Smooth muscle cell (in vitro differentiated cells): ENCODE measurements around the gene TMEM120B. TPM values are rescaled to one million over a fixed set of nuclear protein-coding genes. Genes with fewer than 3 reads are reported as not detected.
"Not testable (repeated sequence)": the region's sequence is repeated elsewhere in the genome, so short reads cannot be mapped to it uniquely, and the experiment has no call there.

Experiments used
- DNase-seq: peaks from one replicate; lab custom pipeline; 2025; ENCODE audit not compliant: unreplicated experiment; lab: John Stamatoyannopoulos, UW
- H2AFZ ChIP-seq: fragments of 200-600 bp; sonication (generic); 2 replicates; pipeline ENCODE4 v1.6.0; 2016; ENCODE audit warnings: antibody characterized with exemption, low read depth, mild to moderate bottlenecking
- H3F3A ChIP-seq: fragments of 200-600 bp; sonication (generic); 2 replicates; pipeline ENCODE4 v1.6.0; 2017; ENCODE audit warnings: antibody characterized with exemption, low read depth
- H3K27ac ChIP-seq: fragments of 200-600 bp; sonication (generic); 2 replicates; pipeline ENCODE4 v1.5.1; 2016; ENCODE audit warnings: low read depth, mild to moderate bottlenecking
- H3K27me3 ChIP-seq: fragments of 200-600 bp; sonication (generic); 2 replicates; pipeline ENCODE4 v1.6.1; 2016; ENCODE audit warnings: low read depth, mild to moderate bottlenecking
- H3K36me3 ChIP-seq: fragments of 200-600 bp; sonication (generic); 2 replicates; pipeline ENCODE4 v1.5.1; 2016; ENCODE audit warnings: low read depth
- H3K4me1 ChIP-seq: fragments of 200-600 bp; sonication (generic); 2 replicates; pipeline ENCODE4 v1.5.1; 2016; ENCODE audit warnings: low read depth
- H3K4me2 ChIP-seq: fragments of 200-600 bp; sonication (generic); 2 replicates; pipeline ENCODE4 v1.6.0; 2016; ENCODE audit warnings: mild to moderate bottlenecking
- H3K4me3 ChIP-seq: fragments of 200-600 bp; sonication (generic); 2 replicates; pipeline ENCODE4 v1.5.1; 2016; ENCODE audit warnings: mild to moderate bottlenecking
- H3K79me2 ChIP-seq: fragments of 200-600 bp; sonication (generic); 2 replicates; pipeline ENCODE4 v1.6.0; 2016; ENCODE audit warnings: low read depth, mild to moderate bottlenecking
- H3K9ac ChIP-seq: fragments of 200-600 bp; sonication (generic); 2 replicates; pipeline ENCODE4 v1.6.0; 2016; ENCODE audit warnings: low read depth
- H3K9me3 ChIP-seq: fragments of 200-600 bp; sonication (generic); replicated peaks from 2 replicates; pipeline ENCODE4 v1.5.1; 2016; ENCODE audit warnings: low read depth
- H4K20me1 ChIP-seq: fragments of 200-600 bp; sonication (generic); 2 replicates; pipeline ENCODE4 v1.6.0; 2016; ENCODE audit warnings: low read depth
- whole genome bisulfite sequencing: methylation state at CpG from one replicate; pipeline ENCODE4 v1.1.7; 2016; ENCODE audit warnings: low lambda C conversion rate; 5-methylcytosine and 5-hydroxymethylcytosine counted together
- polyA plus RNA-seq: library from polyadenylated mRNA; unstranded; fragments of >200 nt; fragmentation: Nextera tagmentation; extraction: Ambion mirVana; gene quantifications from 2 replicates; pipeline ENCODE4 v1.2.1, GENCODE V29; 2016
- total RNA-seq: library from RNA; depleted of rRNA; stranded (reverse); fragments of >200 nt; gene quantifications from 2 replicates; pipeline ENCODE4 v1.2.3, GENCODE V29; 2014
- TF ChIP-seq, protein P1 (sequence below): fragments of 200-600 bp; sonication (generic); IDR thresholded peaks from 2 replicates; pipeline ENCODE4 v1.5.1; 2017; ENCODE audit warnings: borderline replicate concordance, mild to moderate bottlenecking, antibody characterized with exemption; ENCODE audit not compliant: insufficient read depth, poor library complexity, severe bottlenecking

TMEM120B gene
- total and polyA plus RNA-seq, 2 experiments from 2014 or later = 5.3 to 7.6 TPM

- no peak overlapping the region for H3K27ac ChIP-seq
- WGBS = 73% methylated on average over 9 of the region's 9 CpGs
- no peaks in the 10 kb centered on the region for H3K9me3 ChIP-seq
- H2AFZ ChIP-seq = no peak overlapping the region
- no peak overlapping the region for H3K4me3 ChIP-seq
- no peaks in the 10 kb centered on the region for H4K20me1 ChIP-seq
- H3K4me1 ChIP-seq = no peaks in the 10 kb centered on the region
- DNase-seq = no peak
- H3K9ac ChIP-seq = no peak overlapping the region
- H3K36me3 ChIP-seq = no peaks in the 10 kb centered on the region
- H3F3A ChIP-seq = no peaks in the 10 kb centered on the region
- no peaks in the 10 kb centered on the region for H3K27me3 ChIP-seq
- H3K4me2 ChIP-seq = no peak overlapping the region
- TF ChIP-seq, protein P1, sequence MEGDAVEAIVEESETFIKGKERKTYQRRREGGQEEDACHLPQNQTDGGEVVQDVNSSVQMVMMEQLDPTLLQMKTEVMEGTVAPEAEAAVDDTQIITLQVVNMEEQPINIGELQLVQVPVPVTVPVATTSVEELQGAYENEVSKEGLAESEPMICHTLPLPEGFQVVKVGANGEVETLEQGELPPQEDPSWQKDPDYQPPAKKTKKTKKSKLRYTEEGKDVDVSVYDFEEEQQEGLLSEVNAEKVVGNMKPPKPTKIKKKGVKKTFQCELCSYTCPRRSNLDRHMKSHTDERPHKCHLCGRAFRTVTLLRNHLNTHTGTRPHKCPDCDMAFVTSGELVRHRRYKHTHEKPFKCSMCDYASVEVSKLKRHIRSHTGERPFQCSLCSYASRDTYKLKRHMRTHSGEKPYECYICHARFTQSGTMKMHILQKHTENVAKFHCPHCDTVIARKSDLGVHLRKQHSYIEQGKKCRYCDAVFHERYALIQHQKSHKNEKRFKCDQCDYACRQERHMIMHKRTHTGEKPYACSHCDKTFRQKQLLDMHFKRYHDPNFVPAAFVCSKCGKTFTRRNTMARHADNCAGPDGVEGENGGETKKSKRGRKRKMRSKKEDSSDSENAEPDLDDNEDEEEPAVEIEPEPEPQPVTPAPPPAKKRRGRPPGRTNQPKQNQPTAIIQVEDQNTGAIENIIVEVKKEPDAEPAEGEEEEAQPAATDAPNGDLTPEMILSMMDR = no peak
- no peaks in the 10 kb centered on the region for H3K79me2 ChIP-seq
Observed at GRCh38 chr12:121678716-121679300, 33.7 kb upstream of the TMEM120B start.

DNA sequence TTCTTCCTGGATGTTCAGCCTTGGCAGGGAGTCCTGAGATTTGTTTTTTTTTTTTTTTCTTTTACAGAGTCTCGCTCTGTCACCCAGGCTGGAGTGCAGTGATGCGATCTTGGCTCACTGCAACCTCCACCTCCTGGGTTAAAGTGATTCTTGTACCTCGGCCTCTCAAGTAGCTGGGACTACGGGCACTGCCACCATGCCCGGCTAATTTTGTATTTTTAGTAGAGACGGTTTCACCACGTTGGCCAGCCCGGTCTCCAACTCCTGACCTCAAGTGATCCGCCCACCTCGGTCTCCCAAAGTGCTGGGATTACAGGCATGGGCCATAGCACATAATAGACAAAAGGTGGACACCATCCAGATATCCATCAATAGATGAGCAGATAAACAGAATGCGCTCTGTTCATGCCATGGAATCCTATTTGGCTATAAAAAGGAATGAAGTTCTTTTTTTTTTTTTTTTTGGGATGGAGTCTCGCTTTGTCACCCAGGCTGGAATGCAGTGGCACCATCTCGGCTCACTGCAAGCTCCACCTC lies 32.8 kb upstream of the TMEM120B start:
- H3K36me3 ChIP-seq, H2AFZ ChIP-seq, H3F3A ChIP-seq, DNase-seq, H3K9ac ChIP-seq, H3K79me2 ChIP-seq, H4K20me1 ChIP-seq, H3K4me3 ChIP-seq, H3K27ac ChIP-seq, H3K4me1 ChIP-seq, H3K4me2 ChIP-seq, H3K27me3 ChIP-seq, H3K9me3 ChIP-seq: not testable (repeated sequence)
- 92% methylated on average over 13 of the region's 13 CpGs for WGBS

- H4K20me1 ChIP-seq = no peaks in the 10 kb centered on the region
- no peak overlapping the region for H3K4me3 ChIP-seq
- H3K9ac ChIP-seq = no peak overlapping the region
- H3K79me2 ChIP-seq = no peaks in the 10 kb centered on the region
- no peaks in the 10 kb centered on the region for H3F3A ChIP-seq
- H3K4me2 ChIP-seq = no peak overlapping the region
- H3K27ac ChIP-seq = no peak overlapping the region
- H2AFZ ChIP-seq = no peak overlapping the region
- TF ChIP-seq, protein P1 = no peak
- no peaks in the 10 kb centered on the region for H3K36me3 ChIP-seq
- H3K27me3 ChIP-seq = no peaks in the 10 kb centered on the region
- H3K9me3 ChIP-seq = no peaks in the 10 kb centered on the region
- DNase-seq = no peak
- WGBS = 88% methylated on average over 3 of the region's 3 CpGs
- H3K4me1 ChIP-seq = peaks cover 3% of the 10 kb centered on the region
Observed at GRCh38 chr12:121688966-121689365, 23.6 kb upstream of the TMEM120B start.

- H3K4me1 ChIP-seq = peaks cover 3% of the 10 kb centered on the region
- no peaks in the 10 kb centered on the region for H3F3A ChIP-seq
- no peak overlapping the region for H3K4me3 ChIP-seq
- H3K9me3 ChIP-seq = no peaks in the 10 kb centered on the region
- WGBS = 96% methylated on average over 2 of the region's 2 CpGs
- no peaks in the 10 kb centered on the region for H3K36me3 ChIP-seq
- H3K9ac ChIP-seq = no peak overlapping the region
- TF ChIP-seq, protein P1 = no peak
- H3K27me3 ChIP-seq = no peaks in the 10 kb centered on the region
- no peak overlapping the region for H2AFZ ChIP-seq
- H4K20me1 ChIP-seq = no peaks in the 10 kb centered on the region
- no peak overlapping the region for H3K4me2 ChIP-seq
- no peaks in the 10 kb centered on the region for H3K79me2 ChIP-seq
- DNase-seq = no peak
- no peak overlapping the region for H3K27ac ChIP-seq
Observed at GRCh38 chr12:121689430-121689829, 23.1 kb upstream of the TMEM120B start.

DNA sequence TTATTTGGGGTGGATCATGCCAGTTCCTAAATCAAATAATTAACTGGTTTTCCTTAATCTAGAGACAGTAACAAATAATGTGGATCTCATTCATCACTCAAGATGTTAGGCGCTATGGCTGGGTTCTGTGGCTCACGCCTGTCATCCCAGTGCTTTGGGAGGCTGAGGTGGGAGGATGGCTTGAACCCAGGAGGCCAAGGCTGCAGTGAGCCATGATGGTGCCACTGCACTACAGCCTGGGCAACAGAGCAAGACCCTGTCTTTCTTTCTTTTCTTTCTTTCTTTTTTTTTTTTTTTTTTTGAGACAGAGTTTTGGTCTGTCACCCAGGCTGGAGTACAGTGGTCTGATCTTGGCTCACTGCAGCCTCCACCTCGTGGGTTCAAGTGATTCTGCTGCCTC lies 19.8 kb upstream of the TMEM120B start:
- H3K27me3 ChIP-seq, H2AFZ ChIP-seq, H3K4me2 ChIP-seq, H3K79me2 ChIP-seq, H3K9me3 ChIP-seq, H3K36me3 ChIP-seq, H4K20me1 ChIP-seq, H3K9ac ChIP-seq, H3K4me3 ChIP-seq, H3K4me1 ChIP-seq, H3K27ac ChIP-seq, H3F3A ChIP-seq, DNase-seq: not testable (repeated sequence)
- 82% methylated on average over 3 of the region's 3 CpGs for WGBS
